ENCODE measurements around the gene PEBP1.

The PEBP1 gene

DNA sequence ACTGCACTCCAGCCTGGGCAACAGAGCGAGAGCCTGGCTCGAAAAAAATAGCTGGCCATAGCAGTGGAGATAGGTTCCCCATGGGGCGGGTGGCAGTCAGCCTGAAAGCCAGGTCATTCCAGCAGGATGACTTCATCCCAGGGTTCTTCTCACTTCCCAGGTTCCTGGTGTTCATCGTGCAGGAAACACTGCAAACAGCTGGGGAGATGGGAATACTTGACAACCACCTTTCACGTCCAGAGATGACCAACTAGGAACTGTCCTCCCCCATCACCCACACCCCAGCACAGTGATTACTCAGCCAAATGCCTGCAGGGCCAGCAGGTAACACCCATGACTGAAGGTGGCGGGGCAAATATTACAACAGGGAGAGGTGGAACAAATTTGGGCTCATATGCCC is 33.9 kb upstream of the PEBP1 start:
- no peak for TF ChIP-seq CTCF (IDR thresholded peaks at IDR 0.05; ENCODE audit: control insufficient read depth, insufficient read depth, low read depth, low read length, missing control alignments)
- no peak for DNase-seq (ENCODE audit: low read depth)
- H3K4me3 ChIP-seq (ENCODE audit: control insufficient read depth, low read depth, low read length), result no peak overlapping the region

DNA sequence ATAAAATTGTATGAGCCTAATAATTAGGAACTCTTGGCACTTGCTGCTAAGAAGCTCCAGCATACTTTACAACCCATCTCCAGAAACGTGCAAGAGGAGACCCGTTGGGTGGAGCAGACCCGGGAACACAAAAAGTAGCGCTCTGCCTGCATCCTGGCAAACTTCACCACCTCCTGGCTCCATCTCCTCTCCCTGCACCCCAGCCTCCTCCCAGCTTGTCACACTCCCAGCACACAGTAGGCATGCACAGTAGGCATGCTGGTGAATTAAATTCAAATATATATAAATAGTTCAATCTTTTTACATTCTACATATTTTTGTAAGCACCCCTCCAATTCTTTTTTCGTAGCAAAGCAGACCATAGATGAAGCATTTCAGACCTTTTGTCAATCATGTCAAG is 33.3 kb upstream of the PEBP1 start:
- DNase-seq (ENCODE audit: low read depth), result no peak
- peak overlapping the region; percentile 74 for H3K4me3 ChIP-seq (ENCODE audit: control insufficient read depth, low read depth, low read length)
- no peak for TF ChIP-seq CTCF (IDR thresholded peaks at IDR 0.05; ENCODE audit: control insufficient read depth, insufficient read depth, low read depth, low read length, missing control alignments)

- peak overlapping the region; percentile 74 for H3K4me3 ChIP-seq (ENCODE audit: control insufficient read depth, low read depth, low read length)
- no peak for TF ChIP-seq CTCF (IDR thresholded peaks at IDR 0.05; ENCODE audit: control insufficient read depth, insufficient read depth, low read depth, low read length, missing control alignments)
- no peak for DNase-seq (ENCODE audit: low read depth)
Observed at GRCh38 chr12:118103201-118103600, 32.7 kb upstream of the PEBP1 start.

DNA sequence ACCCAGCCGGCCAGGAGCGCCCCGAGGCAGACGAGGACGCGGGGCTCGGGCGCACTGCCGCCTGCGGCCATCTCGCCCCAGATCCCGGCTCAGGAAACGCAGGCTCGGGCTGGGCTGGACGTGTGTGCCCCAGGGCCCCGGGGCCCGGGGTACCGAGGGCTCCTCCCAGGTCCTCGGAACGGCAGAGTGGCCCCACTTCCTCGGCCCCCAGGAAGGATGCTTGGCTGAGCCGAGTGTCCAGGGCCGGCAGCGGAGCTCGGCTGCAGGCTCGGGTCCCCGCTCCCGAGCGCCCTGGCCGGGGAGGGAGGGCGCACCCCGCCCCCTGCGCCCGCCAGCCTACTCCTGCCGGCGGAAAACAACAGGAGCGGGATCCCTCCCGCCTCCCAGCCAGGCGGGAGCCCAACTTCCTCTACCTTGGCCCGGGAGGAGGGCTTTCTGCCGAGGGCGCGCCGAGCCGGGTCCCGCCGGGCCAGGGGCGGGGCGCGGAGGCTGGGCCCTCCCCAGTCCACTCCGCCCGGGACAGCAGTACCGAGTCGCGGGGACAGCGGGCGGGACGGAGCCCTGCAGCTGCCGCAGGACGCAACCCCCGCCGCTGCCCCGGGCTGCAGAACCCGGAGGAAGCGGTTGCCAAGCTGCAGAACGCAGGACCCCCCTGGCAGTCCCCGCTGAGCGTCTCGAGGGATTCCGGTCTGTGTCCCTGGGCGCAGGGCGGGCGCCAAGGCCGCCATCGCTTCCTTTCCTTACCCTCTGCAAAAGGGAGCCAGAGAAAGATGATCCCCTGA is 32.1 kb upstream of the PEBP1 start, which contains the start of gene VSIG10:
VSIG10 (minus strand) TSS at position 411 of the 782 bp plus-strand sequence; CDS start at position 71, 340 bp downstream.
- TF ChIP-seq CTCF (IDR thresholded peaks at IDR 0.05; ENCODE audit: control insufficient read depth, insufficient read depth, low read depth, low read length, missing control alignments), result no peak
- H3K4me3 ChIP-seq (ENCODE audit: control insufficient read depth, low read depth, low read length), result peak within 1 kb of the TSS; percentile 74
- peak; percentile 8 for DNase-seq (ENCODE audit: low read depth)

GRCh38 chr12:118107011-118107410 is 28.9 kb upstream of the PEBP1 start:
- DNase-seq (ENCODE audit: low read depth), result no peak
- no peak for TF ChIP-seq CTCF (IDR thresholded peaks at IDR 0.05; ENCODE audit: control insufficient read depth, insufficient read depth, low read depth, low read length, missing control alignments)
- H3K4me3 ChIP-seq (ENCODE audit: control insufficient read depth, low read depth, low read length), result no peak overlapping the region

GRCh38 chr12:118107694-118108093 is 28.2 kb upstream of the PEBP1 start:
- H3K4me3 ChIP-seq (ENCODE audit: control insufficient read depth, low read depth, low read length), result no peak overlapping the region
- no peak for DNase-seq (ENCODE audit: low read depth)
- TF ChIP-seq CTCF (IDR thresholded peaks at IDR 0.05; ENCODE audit: control insufficient read depth, insufficient read depth, low read depth, low read length, missing control alignments), result no peak

Data from AG09309 (cell line).